ENCODE results near the gene GPBAR1.

DNA sequence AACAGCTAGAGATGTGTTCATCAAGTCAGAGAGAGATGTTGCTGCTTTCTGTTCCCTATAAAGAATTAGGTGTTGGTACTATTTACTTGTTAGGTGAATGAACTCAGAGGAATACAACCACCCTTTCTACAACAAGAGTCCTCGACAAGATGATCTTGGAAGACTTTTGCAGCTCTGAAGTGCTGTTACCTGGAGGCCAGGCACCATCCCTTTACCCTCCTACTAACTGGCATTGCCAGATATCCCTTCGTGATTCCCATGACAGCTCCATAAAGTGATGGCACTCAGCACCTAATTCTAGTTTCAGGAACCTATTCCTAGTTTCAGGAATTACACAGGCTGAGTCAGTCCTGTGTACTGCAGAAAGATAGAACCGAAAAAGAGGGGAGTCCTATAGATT lies 33.9 kb upstream of the GPBAR1 start:
- TF ChIP-seq, protein P1, sequence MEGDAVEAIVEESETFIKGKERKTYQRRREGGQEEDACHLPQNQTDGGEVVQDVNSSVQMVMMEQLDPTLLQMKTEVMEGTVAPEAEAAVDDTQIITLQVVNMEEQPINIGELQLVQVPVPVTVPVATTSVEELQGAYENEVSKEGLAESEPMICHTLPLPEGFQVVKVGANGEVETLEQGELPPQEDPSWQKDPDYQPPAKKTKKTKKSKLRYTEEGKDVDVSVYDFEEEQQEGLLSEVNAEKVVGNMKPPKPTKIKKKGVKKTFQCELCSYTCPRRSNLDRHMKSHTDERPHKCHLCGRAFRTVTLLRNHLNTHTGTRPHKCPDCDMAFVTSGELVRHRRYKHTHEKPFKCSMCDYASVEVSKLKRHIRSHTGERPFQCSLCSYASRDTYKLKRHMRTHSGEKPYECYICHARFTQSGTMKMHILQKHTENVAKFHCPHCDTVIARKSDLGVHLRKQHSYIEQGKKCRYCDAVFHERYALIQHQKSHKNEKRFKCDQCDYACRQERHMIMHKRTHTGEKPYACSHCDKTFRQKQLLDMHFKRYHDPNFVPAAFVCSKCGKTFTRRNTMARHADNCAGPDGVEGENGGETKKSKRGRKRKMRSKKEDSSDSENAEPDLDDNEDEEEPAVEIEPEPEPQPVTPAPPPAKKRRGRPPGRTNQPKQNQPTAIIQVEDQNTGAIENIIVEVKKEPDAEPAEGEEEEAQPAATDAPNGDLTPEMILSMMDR (IDR thresholded peaks at IDR 0.05), result no peak
- no peak for TF ChIP-seq POLR2A (IDR thresholded peaks at IDR 0.05)

Measured in thyroid gland (tissue), 4 donors.